GM13976 (cell line): ENCODE data around the gene CLCN3.

ENCODE experiments used
- DNase-seq: peaks from one replicate; pipeline ENCODE4 v3.0.0; 2012; ENCODE audit warnings: low spot score
- in situ Hi-C: fragments of 300-500 bp; cut with MboI; formaldehyde crosslinking; loops from one replicate; pipeline ENCODE4 v1.12.0; 2022; ENCODE audit warnings: low sequenced_read_pairs, mixed read lengths, inconsistent platforms; ENCODE audit not compliant: unreplicated experiment
- TF ChIP-seq, protein P1 (sequence below): IDR thresholded peaks from 2 replicates; pipeline ENCODE4 v1.5.1; 2012; ENCODE audit warnings: borderline replicate concordance, mild to moderate bottlenecking; ENCODE audit not compliant: insufficient read depth; ENCODE audit errors: extremely low read depth, missing control alignments, control extremely low read depth

Gene CLCN3

DNA sequence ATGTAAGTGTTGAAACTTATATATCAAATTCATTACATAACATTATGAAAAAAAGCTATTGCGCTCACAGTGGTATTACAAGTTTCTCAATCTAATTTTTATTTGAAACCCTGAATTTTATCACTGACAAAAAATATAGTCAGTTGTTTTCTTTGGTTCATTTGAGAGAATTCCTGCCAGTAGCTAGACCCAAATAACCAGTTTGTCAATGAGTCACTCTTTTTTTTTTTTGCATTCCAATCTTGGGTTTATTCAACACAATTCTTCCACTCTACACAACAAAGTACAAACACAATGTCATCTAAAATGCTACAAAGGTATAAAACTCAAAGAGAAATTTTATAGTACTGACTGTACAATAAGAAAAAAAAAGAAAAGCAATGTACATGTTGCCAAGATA is 124.2 kb downstream of the CLCN3 start:
- TF ChIP-seq, protein P1, sequence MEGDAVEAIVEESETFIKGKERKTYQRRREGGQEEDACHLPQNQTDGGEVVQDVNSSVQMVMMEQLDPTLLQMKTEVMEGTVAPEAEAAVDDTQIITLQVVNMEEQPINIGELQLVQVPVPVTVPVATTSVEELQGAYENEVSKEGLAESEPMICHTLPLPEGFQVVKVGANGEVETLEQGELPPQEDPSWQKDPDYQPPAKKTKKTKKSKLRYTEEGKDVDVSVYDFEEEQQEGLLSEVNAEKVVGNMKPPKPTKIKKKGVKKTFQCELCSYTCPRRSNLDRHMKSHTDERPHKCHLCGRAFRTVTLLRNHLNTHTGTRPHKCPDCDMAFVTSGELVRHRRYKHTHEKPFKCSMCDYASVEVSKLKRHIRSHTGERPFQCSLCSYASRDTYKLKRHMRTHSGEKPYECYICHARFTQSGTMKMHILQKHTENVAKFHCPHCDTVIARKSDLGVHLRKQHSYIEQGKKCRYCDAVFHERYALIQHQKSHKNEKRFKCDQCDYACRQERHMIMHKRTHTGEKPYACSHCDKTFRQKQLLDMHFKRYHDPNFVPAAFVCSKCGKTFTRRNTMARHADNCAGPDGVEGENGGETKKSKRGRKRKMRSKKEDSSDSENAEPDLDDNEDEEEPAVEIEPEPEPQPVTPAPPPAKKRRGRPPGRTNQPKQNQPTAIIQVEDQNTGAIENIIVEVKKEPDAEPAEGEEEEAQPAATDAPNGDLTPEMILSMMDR = no peak
- in situ Hi-C loops = no loop called here
- DNase-seq = no peak

DNA sequence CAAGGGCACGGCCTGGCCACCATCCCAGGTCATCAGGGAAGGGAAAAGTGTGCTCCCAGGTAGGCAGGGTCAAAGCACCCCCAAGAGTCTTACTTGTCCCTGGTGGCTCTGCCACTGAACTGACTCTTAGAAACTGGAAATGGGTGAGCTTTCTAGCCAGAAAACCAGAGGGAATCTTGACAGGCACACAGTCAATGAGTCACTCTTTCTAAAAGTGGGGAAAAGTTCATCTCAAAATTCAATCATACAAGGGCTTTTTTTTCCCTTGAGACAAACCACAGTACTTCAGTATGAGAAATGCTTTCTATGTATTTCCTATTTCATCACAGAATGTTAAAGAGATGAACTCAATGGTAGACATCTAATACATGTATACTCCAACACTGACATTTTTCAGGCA is 124.9 kb downstream of the CLCN3 start:
- in situ Hi-C loops = no loop called here
- TF ChIP-seq, protein P1 = no peak

DNA sequence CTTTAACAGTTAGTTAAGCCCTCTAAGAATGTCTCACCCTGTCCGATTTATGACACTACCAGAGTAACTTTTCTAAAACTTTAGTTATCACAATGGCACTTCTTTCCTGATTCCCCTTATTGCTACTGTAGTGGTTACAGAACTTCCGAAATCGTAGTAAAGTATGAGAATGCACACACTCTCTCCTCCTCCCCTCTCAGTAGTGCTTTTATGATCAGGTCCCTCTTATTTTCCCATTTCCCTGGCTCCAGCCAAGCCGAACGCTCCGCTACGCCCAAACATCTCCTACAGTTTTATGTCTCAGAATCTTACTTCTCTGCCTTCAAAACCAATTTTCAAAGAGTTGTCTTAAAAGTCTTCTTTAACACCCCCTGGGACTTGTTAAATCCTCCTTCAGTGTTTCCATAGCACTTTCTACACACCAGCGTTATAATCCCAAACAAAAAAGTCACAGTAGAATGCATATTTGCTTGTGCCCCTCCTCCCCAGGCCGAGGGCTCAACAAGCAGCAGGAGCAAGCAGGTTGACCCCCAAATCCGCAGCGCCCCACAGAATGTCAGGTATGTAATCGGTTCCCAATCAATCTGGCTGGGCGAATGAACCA is 136.7 kb downstream of the CLCN3 start:
- in situ Hi-C loops = no loop called here
- TF ChIP-seq, protein P1 = no peak
- no peak for DNase-seq

More for the DNA sequence above, 124.9 kb downstream of the CLCN3 start:
- DNase-seq = no peak

DNA sequence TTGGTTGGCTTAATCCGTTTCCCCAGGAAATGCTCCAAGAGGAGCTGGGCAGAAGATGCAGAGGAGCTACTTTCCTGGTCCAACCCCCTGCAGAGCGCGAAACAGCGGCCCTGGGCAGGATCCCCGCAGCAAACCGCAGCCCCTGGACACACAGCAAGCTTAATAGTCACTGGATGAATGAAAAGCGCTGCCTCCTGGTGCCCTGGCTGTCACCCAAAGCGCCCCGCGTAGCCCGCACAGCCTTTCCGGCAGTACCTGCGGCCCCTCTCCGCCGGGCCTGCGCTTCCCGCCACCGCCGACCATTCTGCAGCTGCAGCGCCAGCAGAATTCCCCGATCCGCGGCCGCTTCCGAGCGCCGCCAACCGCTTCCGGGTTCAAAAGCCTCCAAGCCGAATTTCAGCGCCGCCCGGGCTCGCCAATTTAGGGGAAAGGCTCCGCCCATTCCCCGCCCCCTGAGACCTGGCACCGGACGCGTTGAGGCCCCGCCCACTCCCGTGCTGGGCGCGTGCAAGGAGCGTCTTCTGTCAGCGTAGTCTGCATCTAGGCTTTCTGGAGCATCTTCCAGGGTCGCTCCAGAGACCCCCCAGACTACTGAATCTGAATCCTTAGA is 137.3 kb downstream of the CLCN3 start, which contains the start of gene HPF1:
TSS of gene HPF1 (minus strand) at position 370 of the 610 bp plus-strand sequence. CDS start at position 303, 67 bp downstream.
- peak; percentile 96 for DNase-seq
- in situ Hi-C loops = no loop called here
- TF ChIP-seq, protein P1 = no peak

DNA sequence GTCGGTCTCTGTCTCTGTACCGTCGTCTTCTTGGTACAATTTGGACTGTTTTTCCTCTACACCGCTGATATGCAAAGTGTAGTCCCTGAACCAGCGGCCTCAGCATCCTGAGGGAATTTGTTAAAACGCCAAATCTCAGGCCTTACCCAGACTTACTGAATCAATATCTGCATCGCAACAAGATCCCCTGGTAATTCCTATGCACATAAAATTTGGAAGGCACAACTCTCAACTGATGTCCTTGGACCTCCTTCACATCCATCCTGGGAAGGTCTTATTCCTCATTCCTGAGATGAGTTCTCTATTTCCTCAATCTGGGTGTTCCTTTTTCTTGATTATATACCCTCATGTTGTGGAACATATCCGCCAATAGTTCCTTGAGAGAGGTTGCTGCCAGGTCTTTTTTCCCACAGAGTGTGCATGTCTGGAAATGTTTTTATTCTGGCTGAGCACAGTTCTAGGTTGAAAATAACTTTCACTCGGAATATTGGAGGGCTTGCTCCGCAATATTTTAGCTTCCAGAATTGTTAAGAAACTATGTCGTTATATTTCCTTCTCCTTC is 138.1 kb downstream of the CLCN3 start:
- DNase-seq = no peak
- TF ChIP-seq, protein P1 = no peak
- in situ Hi-C loops = no loop called here

DNA sequence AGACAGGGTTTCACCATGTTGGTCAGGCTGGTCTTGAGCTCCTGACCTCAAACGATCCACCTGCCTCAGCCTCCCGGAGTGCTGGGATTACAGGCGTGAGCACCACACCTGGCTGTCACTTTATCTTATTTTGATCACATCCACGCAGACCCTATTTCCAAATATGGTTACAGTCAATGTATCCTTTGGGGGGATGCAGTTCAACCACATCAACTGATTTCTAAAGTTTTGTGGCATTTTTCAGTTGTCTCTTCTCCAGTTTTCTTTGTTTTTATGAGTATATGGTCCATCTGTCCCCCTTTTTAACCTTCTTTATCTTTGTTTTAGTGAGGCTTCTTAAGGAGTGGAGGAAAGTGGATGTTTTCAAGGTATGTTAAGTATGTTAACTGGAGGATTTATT is 141.5 kb downstream of the CLCN3 start:
- in situ Hi-C loops = no loop called here
- TF ChIP-seq, protein P1 = no peak
- no peak for DNase-seq
